ENCODE results near the gene CCNI. TPM values are rescaled to one million over a fixed set of nuclear protein-coding genes. Genes with fewer than 3 reads are reported as not detected.

CCNI gene
- total and polyA plus RNA-seq, 4 donors: 36.2 to 87.5 (median 62.3) TPM

DNA sequence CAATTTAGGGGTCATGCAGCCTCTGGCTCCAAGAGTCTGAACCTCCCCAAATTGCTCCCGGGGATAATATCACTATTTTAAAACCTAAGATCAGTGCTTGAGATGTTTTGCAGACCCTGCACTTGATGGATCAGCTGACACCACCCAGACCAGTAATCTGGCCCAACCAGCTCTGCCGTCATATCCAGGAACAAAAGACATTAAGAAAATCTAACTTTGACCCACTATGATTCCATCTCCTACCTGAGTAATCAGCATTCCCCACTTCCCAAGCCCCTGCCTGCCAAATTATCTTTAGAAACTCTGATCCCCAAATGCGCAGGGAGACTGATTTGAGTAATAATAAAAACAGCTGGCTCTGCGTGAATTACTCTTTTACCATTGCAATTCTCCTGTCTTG lies 46.9 kb upstream of the CCNI start (continued):
- TF ChIP-seq, protein P1, sequence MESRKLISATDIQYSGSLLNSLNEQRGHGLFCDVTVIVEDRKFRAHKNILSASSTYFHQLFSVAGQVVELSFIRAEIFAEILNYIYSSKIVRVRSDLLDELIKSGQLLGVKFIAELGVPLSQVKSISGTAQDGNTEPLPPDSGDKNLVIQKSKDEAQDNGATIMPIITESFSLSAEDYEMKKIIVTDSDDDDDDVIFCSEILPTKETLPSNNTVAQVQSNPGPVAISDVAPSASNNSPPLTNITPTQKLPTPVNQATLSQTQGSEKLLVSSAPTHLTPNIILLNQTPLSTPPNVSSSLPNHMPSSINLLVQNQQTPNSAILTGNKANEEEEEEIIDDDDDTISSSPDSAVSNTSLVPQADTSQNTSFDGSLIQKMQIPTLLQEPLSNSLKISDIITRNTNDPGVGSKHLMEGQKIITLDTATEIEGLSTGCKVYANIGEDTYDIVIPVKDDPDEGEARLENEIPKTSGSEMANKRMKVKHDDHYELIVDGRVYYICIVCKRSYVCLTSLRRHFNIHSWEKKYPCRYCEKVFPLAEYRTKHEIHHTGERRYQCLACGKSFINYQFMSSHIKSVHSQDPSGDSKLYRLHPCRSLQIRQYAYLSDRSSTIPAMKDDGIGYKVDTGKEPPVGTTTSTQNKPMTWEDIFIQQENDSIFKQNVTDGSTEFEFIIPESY (IDR thresholded peaks at IDR 0.05): no peak
- no peak for TF ChIP-seq HNF4A (conservative IDR thresholded peaks at IDR 0.05)

DNA sequence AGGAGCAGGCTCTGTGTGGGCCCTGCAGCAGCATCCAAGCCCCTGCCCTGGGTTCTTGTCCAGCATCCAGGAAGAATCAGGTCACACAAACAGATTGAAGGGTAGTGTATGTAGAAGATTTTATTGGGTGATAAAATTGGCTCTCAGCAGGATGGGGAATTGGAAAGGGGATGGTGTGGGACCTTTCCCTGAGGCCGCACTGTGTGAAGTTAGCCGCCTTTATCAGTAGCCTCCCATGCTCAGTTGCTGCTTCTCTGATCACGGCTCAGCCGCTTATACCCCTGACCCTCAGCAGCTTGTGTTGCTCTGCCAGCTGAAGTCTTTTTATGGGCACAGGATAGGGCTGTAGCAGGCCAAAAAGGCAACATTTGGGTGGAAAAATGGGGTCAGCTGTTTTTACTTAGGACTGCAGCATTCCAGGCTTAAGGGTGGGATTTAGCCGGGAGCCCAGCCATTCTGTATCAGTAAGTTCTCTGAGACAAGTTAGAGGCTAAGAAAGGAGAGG lies 46.0 kb upstream of the CCNI start:
- Histone ChIP-seq H3K36me3 (ENCODE audit: control insufficient read depth in 4 of 4, insufficient read depth in 3 of 4, low read depth in 1 of 4, low read length in 3 of 4) (no peaks in the 10 kb centered on the region), H3K9me3 (ENCODE audit: control insufficient read depth in 4 of 4, low read length in 3 of 4) (no peaks in the 10 kb centered on the region), H3K27ac (ENCODE audit: low read depth in 1 of 2, low read length in 2 of 2) (no peak overlapping the region), H3K4me1 (ENCODE audit: control insufficient read depth in 4 of 4, insufficient read depth in 4 of 4, low read length in 3 of 4) (no peaks in the 10 kb centered on the region), H3K9ac (ENCODE audit: low read depth in 1 of 2, low read length in 2 of 2) (no peak overlapping the region), H3K4me3 (ENCODE audit: low read depth in 1 of 3, low read length in 3 of 3) (no peak overlapping the region), H3K27me3 (ENCODE audit: control insufficient read depth in 4 of 4, insufficient read depth in 4 of 4, low read length in 3 of 4) (no peaks in the 10 kb centered on the region)
- no peak for TF ChIP-seq HNF4G (IDR thresholded peaks at IDR 0.05)
- no peak for TF ChIP-seq GABPA (IDR thresholded peaks at IDR 0.05 in 1 of 2, conservative IDR thresholded peaks at IDR 0.05 in 1 of 2)
- TF ChIP-seq, protein P2, sequence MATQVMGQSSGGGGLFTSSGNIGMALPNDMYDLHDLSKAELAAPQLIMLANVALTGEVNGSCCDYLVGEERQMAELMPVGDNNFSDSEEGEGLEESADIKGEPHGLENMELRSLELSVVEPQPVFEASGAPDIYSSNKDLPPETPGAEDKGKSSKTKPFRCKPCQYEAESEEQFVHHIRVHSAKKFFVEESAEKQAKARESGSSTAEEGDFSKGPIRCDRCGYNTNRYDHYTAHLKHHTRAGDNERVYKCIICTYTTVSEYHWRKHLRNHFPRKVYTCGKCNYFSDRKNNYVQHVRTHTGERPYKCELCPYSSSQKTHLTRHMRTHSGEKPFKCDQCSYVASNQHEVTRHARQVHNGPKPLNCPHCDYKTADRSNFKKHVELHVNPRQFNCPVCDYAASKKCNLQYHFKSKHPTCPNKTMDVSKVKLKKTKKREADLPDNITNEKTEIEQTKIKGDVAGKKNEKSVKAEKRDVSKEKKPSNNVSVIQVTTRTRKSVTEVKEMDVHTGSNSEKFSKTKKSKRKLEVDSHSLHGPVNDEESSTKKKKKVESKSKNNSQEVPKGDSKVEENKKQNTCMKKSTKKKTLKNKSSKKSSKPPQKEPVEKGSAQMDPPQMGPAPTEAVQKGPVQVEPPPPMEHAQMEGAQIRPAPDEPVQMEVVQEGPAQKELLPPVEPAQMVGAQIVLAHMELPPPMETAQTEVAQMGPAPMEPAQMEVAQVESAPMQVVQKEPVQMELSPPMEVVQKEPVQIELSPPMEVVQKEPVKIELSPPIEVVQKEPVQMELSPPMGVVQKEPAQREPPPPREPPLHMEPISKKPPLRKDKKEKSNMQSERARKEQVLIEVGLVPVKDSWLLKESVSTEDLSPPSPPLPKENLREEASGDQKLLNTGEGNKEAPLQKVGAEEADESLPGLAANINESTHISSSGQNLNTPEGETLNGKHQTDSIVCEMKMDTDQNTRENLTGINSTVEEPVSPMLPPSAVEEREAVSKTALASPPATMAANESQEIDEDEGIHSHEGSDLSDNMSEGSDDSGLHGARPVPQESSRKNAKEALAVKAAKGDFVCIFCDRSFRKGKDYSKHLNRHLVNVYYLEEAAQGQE (IDR thresholded peaks at IDR 0.05): no peak
- TF ChIP-seq, protein P1 (IDR thresholded peaks at IDR 0.05): no peak
- TF ChIP-seq JUND (IDR thresholded peaks at IDR 0.05): no peak
- no peak for TF ChIP-seq SP1 (IDR thresholded peaks at IDR 0.05)
- no peak for TF ChIP-seq EGR1 (IDR thresholded peaks at IDR 0.05; ENCODE audit: low read depth in 2 of 2)
- TF ChIP-seq, protein P3, sequence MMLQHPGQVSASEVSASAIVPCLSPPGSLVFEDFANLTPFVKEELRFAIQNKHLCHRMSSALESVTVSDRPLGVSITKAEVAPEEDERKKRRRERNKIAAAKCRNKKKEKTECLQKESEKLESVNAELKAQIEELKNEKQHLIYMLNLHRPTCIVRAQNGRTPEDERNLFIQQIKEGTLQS (IDR thresholded peaks at IDR 0.05): no peak
- no peak for TF ChIP-seq FOXA2 (IDR thresholded peaks at IDR 0.05)
- TF ChIP-seq, protein P4, sequence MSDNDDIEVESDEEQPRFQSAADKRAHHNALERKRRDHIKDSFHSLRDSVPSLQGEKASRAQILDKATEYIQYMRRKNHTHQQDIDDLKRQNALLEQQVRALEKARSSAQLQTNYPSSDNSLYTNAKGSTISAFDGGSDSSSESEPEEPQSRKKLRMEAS (IDR thresholded peaks at IDR 0.05): no peak
- TF ChIP-seq TAF1 (conservative IDR thresholded peaks at IDR 0.05): no peak
- no peak for TF ChIP-seq HNF4A (conservative IDR thresholded peaks at IDR 0.05)
- TF ChIP-seq FOXA1 (IDR thresholded peaks at IDR 0.05): no peak
- TF ChIP-seq RXRA (IDR thresholded peaks at IDR 0.05): no peak
- 92% methylated on average over 5 of the region's 5 CpGs for WGBS
- DNase-seq (ENCODE audit: low spot score): no peak
